GM21825 (cell line): ENCODE measurements around the gene TRIM7.
A peak's percentile ranks its signal among the peaks of the same experiment; 100 is the strongest.

Experiments
- ATAC-seq: cut with Tn5 transposase; IDR thresholded peaks from one replicate; pipeline ENCODE4 v1.9.1; 2021; ENCODE audit warnings: mild to moderate bottlenecking, moderate library complexity; ENCODE audit not compliant: unreplicated experiment

TRIM7 gene

GRCh38 chr5:181233088-181233800, 28.2 kb upstream of the TRIM7 start:
- no peak for ATAC-seq

- ATAC-seq, result no peak
Measured at GRCh38 chr5:181232593-181232992, 27.6 kb upstream of the TRIM7 start.

GRCh38 chr5:181231432-181231831, 26.4 kb upstream of the TRIM7 start:
- no peak for ATAC-seq

GRCh38 chr5:181230551-181230950, 25.6 kb upstream of the TRIM7 start:
- no peak for ATAC-seq

- no peak for ATAC-seq
Measured at GRCh38 chr5:181229996-181230395, 25.0 kb upstream of the TRIM7 start.

- no peak for ATAC-seq
Measured at GRCh38 chr5:181224390-181225229, 19.6 kb upstream of the TRIM7 start.

GRCh38 chr5:181223729-181224389, 18.9 kb upstream of the TRIM7 start:
- ATAC-seq, result peak; percentile 1

GRCh38 chr5:181223058-181223728, 18.2 kb upstream of the TRIM7 start, which contains the start of gene TRIM41:
Gene TRIM41 (plus strand): TSS chr5:181223281. CDS start chr5:181224000, 719 bp downstream.
- peak; percentile 60 for ATAC-seq

- no peak for ATAC-seq
Measured at GRCh38 chr5:181222630-181223057, 17.6 kb upstream of the TRIM7 start.

- ATAC-seq, result peak; percentile 33
Measured at GRCh38 chr5:181221792-181222629, 17.0 kb upstream of the TRIM7 start.

- no peak for ATAC-seq
Measured at GRCh38 chr5:181221105-181221791, 16.3 kb upstream of the TRIM7 start.

- no peak for ATAC-seq
Measured at GRCh38 chr5:181220178-181220515, 15.2 kb upstream of the TRIM7 start.

- no peak for ATAC-seq
Measured at GRCh38 chr5:181219262-181220177, 14.5 kb upstream of the TRIM7 start.

- ATAC-seq, result no peak
Measured at GRCh38 chr5:181218795-181219124, 13.8 kb upstream of the TRIM7 start.

GRCh38 chr5:181217803-181218062, 12.7 kb upstream of the TRIM7 start:
- ATAC-seq, result peak; percentile 15

- peak; percentile 18 for ATAC-seq
Measured at GRCh38 chr5:181217111-181217802, 12.3 kb upstream of the TRIM7 start.

GRCh38 chr5:181215997-181216989, 11.3 kb upstream of the TRIM7 start:
- ATAC-seq, result no peak
